HG03196 (cell line): ENCODE results near the gene ANKRD11.
"Not testable (repeated sequence)": the region's sequence is repeated elsewhere in the genome, so short reads cannot be mapped to it uniquely, and the experiment has no call there.

Experiments
- ATAC-seq: cut with Tn5 transposase; IDR thresholded peaks from one replicate; pipeline ENCODE4 v1.9.1; 2021; ENCODE audit not compliant: unreplicated experiment

ANKRD11 gene

DNA sequence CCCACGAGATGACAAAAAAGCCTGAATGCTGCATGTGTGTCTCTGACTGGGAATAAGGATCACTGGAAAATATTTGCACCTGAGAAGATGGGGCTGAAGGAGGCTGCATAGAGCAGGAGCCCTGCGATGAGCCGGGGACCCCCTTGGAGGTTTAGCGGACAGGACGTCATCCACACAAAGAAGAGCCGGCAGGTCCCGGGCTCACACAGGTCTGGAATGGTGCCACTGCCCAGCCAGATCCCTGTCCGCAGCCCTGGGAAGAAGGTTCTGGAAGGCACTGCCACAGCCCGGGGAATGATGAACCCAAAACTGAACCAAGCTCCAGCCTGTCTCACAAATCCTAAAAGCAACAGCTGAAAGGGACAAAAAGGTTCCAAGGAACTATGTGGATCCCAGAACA, 101.8 kb downstream of the ANKRD11 start:
- no peak for ATAC-seq

- no peak for ATAC-seq
Observed at GRCh38 chr16:89386306-89387185, 103.8 kb downstream of the ANKRD11 start.

- no peak for ATAC-seq
Observed at GRCh38 chr16:89385712-89386111, 104.6 kb downstream of the ANKRD11 start.

DNA sequence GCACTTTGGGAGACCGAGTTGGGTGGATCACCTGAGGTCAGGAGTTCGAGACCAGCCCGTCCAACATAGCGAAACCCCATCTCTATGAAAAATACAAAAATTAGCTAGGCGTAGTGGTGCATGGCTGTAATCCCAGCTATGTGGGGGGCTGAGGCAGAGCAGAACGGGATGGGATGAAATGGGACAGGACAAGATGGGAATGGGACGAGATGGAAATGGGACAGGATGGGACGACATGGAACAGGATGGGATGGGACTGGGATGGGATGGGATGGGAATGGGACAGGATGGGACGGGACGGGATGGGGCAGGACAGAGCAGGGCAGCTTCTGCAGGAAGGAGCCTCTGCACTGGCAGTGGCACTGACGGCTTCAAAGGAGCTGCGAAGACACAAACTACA, 106.1 kb downstream of the ANKRD11 start:
- no peak for ATAC-seq

DNA sequence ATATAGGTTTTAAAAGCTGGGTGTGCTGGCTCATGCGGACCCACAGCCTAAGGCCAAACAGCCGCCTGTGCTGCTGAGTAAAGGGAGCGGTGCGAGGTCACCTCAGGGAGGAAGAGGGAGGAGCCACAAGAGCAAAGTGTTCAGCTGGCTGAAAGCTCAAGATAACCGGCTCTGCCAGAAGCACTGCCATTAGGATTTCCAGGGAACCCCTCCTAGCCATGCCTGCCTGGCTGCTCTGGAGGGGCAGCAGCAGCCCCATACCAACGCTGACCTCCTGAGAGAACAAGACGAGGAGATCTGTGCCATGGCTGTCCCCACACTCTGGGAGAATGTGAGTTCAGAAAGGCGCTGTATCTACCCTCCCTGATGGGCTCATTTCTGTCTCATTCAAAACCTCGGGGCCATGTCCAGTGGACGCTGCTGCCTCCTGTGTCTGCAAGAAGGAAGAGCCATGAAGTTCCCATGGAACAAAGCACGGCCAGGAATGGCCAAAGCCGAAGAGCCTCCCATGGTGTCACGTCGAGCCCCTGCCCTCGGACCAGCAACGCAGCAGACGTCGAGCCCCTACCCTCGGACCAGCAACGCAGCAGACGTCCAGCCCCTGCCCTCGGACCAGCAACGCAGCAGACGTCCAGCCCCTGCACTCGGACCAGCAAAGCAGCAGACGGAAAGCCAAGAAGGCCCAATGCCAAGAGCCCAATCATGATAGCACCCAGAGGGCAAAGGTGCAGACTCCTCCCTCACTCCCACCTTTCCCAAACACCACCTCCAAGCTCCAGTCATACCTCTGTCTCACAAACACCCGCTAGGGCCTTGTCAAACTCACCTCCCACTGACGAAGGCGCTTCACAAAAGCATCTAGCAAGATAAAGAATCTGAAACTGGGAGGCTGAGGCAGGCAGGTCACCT, 107.0 kb downstream of the ANKRD11 start:
- ATAC-seq: no peak

DNA sequence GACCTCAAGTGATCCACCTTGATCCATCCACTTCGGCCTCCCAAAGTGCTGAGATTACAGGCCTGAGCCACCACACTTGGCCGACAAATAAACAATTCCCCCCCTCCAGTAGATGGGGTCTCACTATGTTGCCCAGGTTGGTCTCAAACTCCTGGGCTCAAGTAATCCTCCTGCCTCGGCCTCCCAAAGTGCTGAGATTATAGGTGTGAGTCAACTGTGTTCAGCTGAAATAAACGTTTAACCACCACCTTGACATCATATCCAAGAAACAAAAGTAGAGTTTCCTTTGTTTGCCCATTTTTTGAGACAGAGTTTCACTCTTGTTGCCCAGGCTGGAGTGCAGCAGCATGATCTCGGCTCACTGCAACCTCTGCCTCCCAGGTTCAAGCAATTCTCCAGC, 107.8 kb downstream of the ANKRD11 start:
- ATAC-seq: not testable (repeated sequence)

GRCh38 chr16:89381788-89382187, 108.6 kb downstream of the ANKRD11 start:
- ATAC-seq: no peak

- no peak for ATAC-seq
Observed at GRCh38 chr16:89380681-89381080, 109.7 kb downstream of the ANKRD11 start.

GRCh38 chr16:89378947-89379771, 111.2 kb downstream of the ANKRD11 start:
- ATAC-seq: no peak

DNA sequence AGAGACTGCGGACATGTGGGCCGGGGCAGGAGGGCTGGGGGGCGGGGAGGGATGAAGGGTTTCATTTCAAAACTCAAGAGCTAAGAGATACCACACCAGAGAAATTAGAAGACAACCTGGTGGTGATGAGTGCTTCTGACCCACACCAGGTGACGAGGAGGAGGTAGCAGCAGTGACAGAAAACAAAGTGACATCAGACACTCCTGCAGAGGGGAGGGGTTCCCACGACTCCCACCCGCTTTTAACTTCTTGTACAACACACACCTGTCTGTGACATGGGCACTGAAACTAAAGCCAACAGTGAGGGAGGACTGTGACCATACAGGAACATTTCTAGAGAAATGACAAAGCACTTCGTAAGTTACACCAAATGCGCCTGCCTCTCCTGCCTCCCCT, 112.9 kb downstream of the ANKRD11 start:
- ATAC-seq: no peak

- no peak for ATAC-seq
Observed at GRCh38 chr16:89376812-89377452, 113.4 kb downstream of the ANKRD11 start.

DNA sequence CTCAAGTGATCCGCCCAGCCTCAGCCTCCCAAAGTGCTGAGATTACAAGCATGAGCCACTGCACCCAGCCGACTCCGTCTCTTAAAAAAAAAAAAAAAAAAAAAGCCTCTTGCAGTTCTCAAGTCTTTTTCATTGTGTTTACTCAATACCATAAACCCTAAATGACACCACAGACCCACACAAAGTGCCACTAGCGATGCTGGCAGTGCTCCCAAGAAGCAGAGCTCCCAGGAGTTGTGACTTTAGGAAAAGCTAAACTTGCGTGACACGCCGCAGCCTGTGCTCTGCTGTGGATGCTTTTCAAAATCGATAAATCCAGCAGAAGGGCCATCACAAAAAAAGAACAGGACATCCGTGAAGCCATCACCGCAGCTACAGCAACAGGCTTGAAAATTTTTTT, 114.7 kb downstream of the ANKRD11 start:
- no peak for ATAC-seq

GRCh38 chr16:89375021-89375420, 115.3 kb downstream of the ANKRD11 start:
- ATAC-seq: no peak

GRCh38 chr16:89374393-89374960, 115.9 kb downstream of the ANKRD11 start:
- ATAC-seq: no peak

DNA sequence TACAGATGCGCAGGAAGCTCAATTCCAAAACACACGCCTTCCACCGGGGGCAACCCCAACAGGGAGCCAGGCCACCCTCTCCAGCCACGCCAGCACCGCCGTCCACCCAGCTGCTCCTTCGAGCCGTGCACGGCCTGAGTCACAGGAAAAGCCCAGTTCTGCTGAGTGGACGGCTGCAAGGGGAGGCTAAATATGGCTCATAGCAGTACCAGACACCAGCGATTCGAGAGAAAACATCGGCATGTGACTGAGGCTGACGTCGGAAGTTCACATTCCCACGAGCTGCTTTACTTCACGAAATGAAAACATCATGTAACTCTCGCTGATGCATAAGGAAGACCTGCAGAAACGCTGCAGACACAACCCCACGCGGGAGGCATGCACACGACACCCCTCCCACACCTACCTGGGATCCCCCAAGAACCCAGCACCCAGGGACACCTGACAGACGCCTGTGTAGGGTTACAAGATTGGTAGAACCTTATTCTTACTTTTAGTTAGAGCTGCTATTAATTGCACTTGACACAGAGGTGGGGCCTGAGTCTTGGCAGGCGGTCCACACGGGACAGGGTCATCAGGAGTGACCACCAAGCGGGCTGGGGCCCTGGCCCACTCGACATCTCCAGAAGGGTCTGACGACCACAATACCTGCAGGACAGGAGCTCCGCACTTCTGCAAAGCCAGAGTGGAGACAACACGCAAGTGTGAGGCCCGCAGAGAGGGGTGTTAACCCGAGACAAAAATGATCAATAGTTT, 116.8 kb downstream of the ANKRD11 start:
- no peak for ATAC-seq

GRCh38 chr16:89371968-89372634, 118.3 kb downstream of the ANKRD11 start:
- no peak for ATAC-seq

DNA sequence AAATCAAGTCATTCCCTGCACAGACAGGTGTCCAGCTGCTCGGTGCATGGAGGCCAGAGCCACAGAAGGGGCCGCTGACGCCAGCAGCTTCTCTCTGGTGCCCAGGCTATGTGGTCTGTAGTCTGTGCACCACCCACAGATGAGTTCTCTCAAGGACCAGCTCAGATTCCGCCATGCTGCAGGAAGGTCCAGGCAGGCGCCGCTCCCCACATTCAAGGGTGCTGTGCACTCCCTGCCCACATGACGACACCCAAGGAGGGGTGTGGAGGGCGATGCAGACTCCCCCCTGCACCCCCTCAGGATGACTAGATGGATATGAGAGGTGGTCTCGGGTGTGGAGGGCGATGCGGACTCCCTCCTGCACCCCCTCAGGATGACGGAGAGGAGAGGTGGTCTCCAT, 119.0 kb downstream of the ANKRD11 start:
- ATAC-seq: no peak

- ATAC-seq: no peak
Observed at GRCh38 chr16:89370601-89371000, 119.8 kb downstream of the ANKRD11 start.

- ATAC-seq: no peak
Observed at GRCh38 chr16:89370081-89370511, 120.3 kb downstream of the ANKRD11 start.
